HepG2 (cell line): ENCODE data around the gene SCRT2. TPM values are rescaled to one million over a fixed set of nuclear protein-coding genes. Genes with fewer than 3 reads are reported as not detected.

Experiments used
- ATF5 ChIP-seq: sonication (generic); formaldehyde crosslinking; IDR thresholded peaks from 2 replicates; pipeline ENCODE4 v1.4.0; 2020; ENCODE audit warnings: mild to moderate bottlenecking, low read depth, missing genetic modification reagents
- FUBP1 ChIP-seq: sonication (generic); formaldehyde crosslinking; IDR thresholded peaks from 2 replicates; pipeline ENCODE4 v1.5.1; 2020; ENCODE audit warnings: missing genetic modification reagents, mild to moderate bottlenecking, borderline replicate concordance
- GLMP ChIP-seq: sonication (generic); formaldehyde crosslinking; IDR thresholded peaks from 2 replicates; pipeline ENCODE4 v1.9.0; 2021; ENCODE audit warnings: missing genetic modification reagents, mild to moderate bottlenecking, borderline replicate concordance
- GTF2F1 ChIP-seq: fragments of 150-350 bp; IDR thresholded peaks from 2 replicates; pipeline ENCODE4 v1.6.1; 2014; ENCODE audit warnings: low read length
- HOXA7 ChIP-seq: sonication (generic); formaldehyde crosslinking; IDR thresholded peaks from 2 replicates; pipeline ENCODE4 v1.8.1; 2022; ENCODE audit warnings: mild to moderate bottlenecking, missing genetic modification reagents, moderate library complexity
- KMT2B ChIP-seq: IDR thresholded peaks from 2 replicates; pipeline ENCODE4 v1.6.1; 2016; ENCODE audit warnings: missing genetic modification reagents, missing compliant biosample characterization
- MAX ChIP-seq: IDR thresholded peaks from 2 replicates; pipeline ENCODE4 v1.6.1; 2012; ENCODE audit warnings: inconsistent platforms
- NR2F1 ChIP-seq, 2 experiments: fragments of 450-650 bp in 1 of 2; formaldehyde crosslinking in 1 of 2; IDR thresholded peaks; 2 replicates each; pipeline versions ENCODE4 v1.5.0 to v1.6.1; 2016 to 2020; ENCODE audit warnings: mild to moderate bottlenecking in 1 of 2, missing compliant biosample characterization in 1 of 2, missing genetic modification reagents in 1 of 2, moderate library complexity in 1 of 2
- PRDM15 ChIP-seq: sonication (generic); formaldehyde crosslinking; IDR thresholded peaks from 2 replicates; pipeline ENCODE4 v1.4.0; 2020; ENCODE audit warnings: missing genetic modification reagents
- SIX1 ChIP-seq: sonication (generic); formaldehyde crosslinking; IDR thresholded peaks from 2 replicates; pipeline ENCODE4 v1.4.0; 2020; ENCODE audit warnings: missing genetic modification reagents, borderline replicate concordance
- SMAD9 ChIP-seq: sonication (generic); formaldehyde crosslinking; IDR thresholded peaks from 2 replicates; pipeline ENCODE4 v1.5.1; 2020; ENCODE audit warnings: mild to moderate bottlenecking, missing genetic modification reagents
- ZBTB44 ChIP-seq: sonication (generic); formaldehyde crosslinking; IDR thresholded peaks from 2 replicates; pipeline ENCODE4 v1.4.0; 2020; ENCODE audit warnings: missing genetic modification reagents
- ZNF280B ChIP-seq: sonication (generic); formaldehyde crosslinking; IDR thresholded peaks from 2 replicates; pipeline ENCODE4 v1.5.0; 2020; ENCODE audit warnings: missing genetic modification reagents, mild to moderate bottlenecking, borderline replicate concordance
- ZNF34 ChIP-seq: sonication (generic); formaldehyde crosslinking; IDR thresholded peaks from 2 replicates; pipeline ENCODE4 v1.4.0; 2020; ENCODE audit warnings: mild to moderate bottlenecking, missing genetic modification reagents, borderline replicate concordance
- ZNF563 ChIP-seq: sonication (generic); formaldehyde crosslinking; IDR thresholded peaks from 2 replicates; pipeline ENCODE4 v1.8.0; 2022; ENCODE audit warnings: mild to moderate bottlenecking, moderate library complexity, missing genetic modification reagents
- ZNF83 ChIP-seq: sonication (generic); formaldehyde crosslinking; IDR thresholded peaks from 2 replicates; pipeline ENCODE4 v1.4.0; 2020; ENCODE audit warnings: missing genetic modification reagents, mild to moderate bottlenecking, borderline replicate concordance
- polyA plus RNA-seq, 8 experiments: library from polyadenylated mRNA; depleted of rRNA in 3 of 8; stranded (reverse) in 7 of 8; unstranded in 1 of 8; fragments of >200 nt; fragmentation: Illumina TruSeq in 4 of 8; extraction: Trizol in 4 of 8; gene quantifications; 2 replicates each; pipeline versions ENCODE4 v1.2.1 to v1.2.3, GENCODE V29; 2011 to 2016; ENCODE audit warnings: low read depth in 4 of 8, missing spikeins in 1 of 8, mixed read lengths in 1 of 8; ENCODE audit not compliant: insufficient read depth in 1 of 8
- total RNA-seq, 5 experiments: library from RNA; depleted of rRNA; stranded (reverse); fragments of >200 nt; fragmentation: Illumina TruSeq; extraction: Trizol; gene quantifications; 2 replicates each; pipeline ENCODE4 v1.2.3, GENCODE V29; 2016; ENCODE audit warnings: low read depth in 1 of 5

Gene SCRT2
- total and polyA plus RNA-seq, 2 of the 13 experiments (the other 11 are each of a cell fraction or from before 2014, with no cell fraction given) = not detected

- TF ChIP-seq ZBTB44 (CRISPR knock-in tag) (no peak), FUBP1 (CRISPR knock-in tag) (no peak), GLMP (CRISPR knock-in tag) (no peak), PRDM15 (CRISPR knock-in tag) (0 out of 2 replicates have a peak, but pooled peaks have one; percentile 36), ATF5 (CRISPR knock-in tag) (no peak), HOXA7 (CRISPR knock-in tag) (0 out of 2 replicates have a peak, but pooled peaks have one; percentile 53), ZNF563 (CRISPR knock-in tag) (no peak; the same call in 1 of the 2 replicates), GTF2F1 (no peak), ZNF83 (CRISPR knock-in tag) (no peak), NR2F1 (CRISPR knock-in tag; IDR thresholded peaks at IDR 0.05) (peak in 1 of 2 experiments; percentile 33; a peak in 3 of 4 replicates), ZNF34 (CRISPR knock-in tag) (0 out of 2 replicates have a peak, but pooled peaks have one; percentile 10), ZNF280B (CRISPR knock-in tag) (no peak), SMAD9 (CRISPR knock-in tag) (no peak), SIX1 (CRISPR knock-in tag) (no peak), KMT2B (CRISPR knock-in tag) (no peak), MAX (peak; percentile 59; the same call in 1 of the 2 replicates)
These were observed 23.6 kb downstream of the SCRT2 start (continued) for GRCh38 chr20:651713-652614.
